Measurements from ENCODE around the gene GRID1.

The GRID1 gene

DNA sequence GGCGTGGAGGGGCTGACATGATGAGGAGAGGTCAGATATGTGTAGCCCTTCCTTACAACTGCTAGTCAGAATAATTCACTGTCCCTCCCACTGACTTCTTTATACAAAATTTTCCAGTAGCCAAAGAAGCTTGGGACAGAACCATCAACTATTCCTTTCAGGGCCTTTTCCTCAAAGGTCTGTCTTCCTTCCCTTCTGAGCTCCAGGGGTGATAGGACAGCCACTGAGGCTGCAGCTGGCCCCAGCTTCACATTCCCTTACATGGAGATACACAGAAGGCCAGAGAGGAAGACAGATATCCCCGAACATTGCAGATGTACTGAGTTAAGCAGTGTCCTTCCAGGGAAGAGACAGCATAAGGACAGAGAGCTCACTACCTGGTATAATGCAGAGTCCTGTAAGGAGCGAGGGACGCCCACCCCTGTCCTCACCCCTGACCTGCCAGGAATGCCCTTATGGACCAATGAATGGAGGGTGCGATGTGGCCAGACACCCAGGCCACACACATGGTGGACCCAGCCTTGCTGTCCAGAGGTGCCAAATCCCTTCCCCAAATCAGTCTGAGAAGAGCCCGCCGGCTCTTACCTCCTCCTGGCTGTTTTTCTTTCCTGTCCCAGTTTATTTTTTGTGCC, 754.7 kb downstream of the GRID1 start:
- no peak for DNase-seq (ENCODE audit: low spot score)
- in situ Hi-C loops (cut with MboI; ENCODE audit: low pct_unique_long_range_greater_than_20kb, low sequenced_read_pairs, unreplicated experiment), result no loop called here
- TF ChIP-seq, protein P1, sequence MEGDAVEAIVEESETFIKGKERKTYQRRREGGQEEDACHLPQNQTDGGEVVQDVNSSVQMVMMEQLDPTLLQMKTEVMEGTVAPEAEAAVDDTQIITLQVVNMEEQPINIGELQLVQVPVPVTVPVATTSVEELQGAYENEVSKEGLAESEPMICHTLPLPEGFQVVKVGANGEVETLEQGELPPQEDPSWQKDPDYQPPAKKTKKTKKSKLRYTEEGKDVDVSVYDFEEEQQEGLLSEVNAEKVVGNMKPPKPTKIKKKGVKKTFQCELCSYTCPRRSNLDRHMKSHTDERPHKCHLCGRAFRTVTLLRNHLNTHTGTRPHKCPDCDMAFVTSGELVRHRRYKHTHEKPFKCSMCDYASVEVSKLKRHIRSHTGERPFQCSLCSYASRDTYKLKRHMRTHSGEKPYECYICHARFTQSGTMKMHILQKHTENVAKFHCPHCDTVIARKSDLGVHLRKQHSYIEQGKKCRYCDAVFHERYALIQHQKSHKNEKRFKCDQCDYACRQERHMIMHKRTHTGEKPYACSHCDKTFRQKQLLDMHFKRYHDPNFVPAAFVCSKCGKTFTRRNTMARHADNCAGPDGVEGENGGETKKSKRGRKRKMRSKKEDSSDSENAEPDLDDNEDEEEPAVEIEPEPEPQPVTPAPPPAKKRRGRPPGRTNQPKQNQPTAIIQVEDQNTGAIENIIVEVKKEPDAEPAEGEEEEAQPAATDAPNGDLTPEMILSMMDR (IDR thresholded peaks at IDR 0.05; ENCODE audit: extremely low read depth, insufficient read depth, missing control alignments), result no peak

DNA sequence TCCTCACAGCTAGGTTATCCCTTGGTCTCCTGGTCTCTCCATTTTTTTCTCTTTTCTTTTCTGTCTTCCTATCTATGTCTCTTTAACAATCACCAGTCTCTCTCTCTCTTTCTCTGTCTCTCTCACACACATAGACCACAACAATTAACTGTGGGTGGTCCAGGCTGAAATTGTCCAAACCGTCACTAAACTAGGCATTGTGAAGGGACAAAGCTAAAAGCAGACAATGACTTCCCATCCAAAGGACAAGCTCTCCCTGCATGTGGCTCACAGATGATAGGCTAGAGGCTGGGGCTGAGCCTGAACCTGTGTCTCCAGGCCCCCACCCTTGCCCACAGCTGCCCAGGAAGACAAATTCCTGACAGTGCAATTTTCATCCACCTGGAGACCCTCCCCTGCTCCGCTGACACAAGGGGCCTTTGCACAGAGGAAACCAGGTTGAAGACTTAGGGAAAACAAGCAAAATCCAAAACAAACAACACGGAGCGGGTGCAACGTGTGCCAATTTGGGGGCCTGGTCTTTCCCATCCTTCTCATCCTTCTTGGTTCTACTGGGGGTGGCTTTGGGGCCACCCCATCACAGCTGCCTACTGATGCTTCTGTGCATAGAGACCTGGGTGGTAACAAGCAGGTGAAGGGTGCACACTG, 755.4 kb downstream of the GRID1 start:
- in situ Hi-C loops (cut with MboI; ENCODE audit: low pct_unique_long_range_greater_than_20kb, low sequenced_read_pairs, unreplicated experiment), result no loop called here
- TF ChIP-seq, protein P1 (IDR thresholded peaks at IDR 0.05; ENCODE audit: extremely low read depth, insufficient read depth, missing control alignments), result no peak
- no peak for DNase-seq (ENCODE audit: low spot score)

DNA sequence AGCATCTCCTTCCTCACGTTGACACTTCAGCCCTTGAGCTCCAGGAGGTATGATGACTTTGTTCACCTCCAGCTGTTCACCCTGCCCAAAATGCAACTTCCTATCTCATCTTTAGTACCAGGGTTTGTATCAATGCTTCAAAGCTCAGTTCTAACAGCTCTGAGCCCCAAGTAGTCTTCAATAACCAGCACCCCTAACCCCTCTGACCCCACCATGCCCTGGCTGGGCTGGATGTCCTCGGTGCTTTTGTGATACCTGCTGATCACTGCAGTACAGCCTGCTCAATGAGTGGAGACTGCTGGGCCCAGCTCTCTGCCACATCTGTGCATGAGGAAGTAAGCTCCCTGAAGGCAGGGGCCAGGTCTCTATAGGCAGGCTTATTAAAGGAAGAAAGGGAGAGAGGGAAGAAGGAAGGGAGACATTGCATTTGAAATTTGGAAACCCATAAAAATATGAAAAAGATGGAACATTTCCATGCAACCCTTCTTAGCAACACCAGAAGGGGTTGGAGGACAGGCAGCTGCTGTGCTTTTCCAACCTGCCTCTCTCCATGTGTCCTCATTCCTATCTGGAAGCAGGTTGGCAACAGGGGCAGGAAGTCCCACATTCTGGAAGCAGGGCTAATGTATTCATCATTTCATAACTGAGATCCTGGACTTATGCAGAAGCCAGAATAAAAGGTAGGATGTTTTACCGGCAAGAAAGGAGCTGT, 756.1 kb downstream of the GRID1 start:
- DNase-seq (ENCODE audit: low spot score), result no peak
- TF ChIP-seq, protein P1 (IDR thresholded peaks at IDR 0.05; ENCODE audit: extremely low read depth, insufficient read depth, missing control alignments), result no peak
- in situ Hi-C loops (cut with MboI; ENCODE audit: low pct_unique_long_range_greater_than_20kb, low sequenced_read_pairs, unreplicated experiment), result no loop called here

DNA sequence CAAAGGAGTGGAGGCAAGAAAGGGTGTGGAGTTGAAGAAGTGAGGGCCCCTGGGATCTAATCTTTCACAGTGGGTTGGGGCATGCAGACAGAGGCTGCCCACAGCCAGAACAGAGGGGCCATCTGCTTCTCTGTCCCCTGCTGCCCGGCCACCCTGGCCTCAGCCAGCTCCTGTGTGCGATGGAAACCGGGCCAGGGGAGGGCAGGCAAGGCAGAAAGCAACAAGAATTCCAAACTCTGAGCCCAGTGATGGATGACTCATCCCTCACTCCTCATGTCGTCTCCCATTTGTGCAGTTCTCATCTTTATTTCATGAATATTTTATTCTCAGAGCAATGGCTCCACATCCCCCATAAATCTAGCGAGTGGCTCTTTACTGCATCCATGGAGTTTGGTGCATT, 757.1 kb downstream of the GRID1 start:
- TF ChIP-seq, protein P1 (IDR thresholded peaks at IDR 0.05; ENCODE audit: extremely low read depth, insufficient read depth, missing control alignments), result no peak
- in situ Hi-C loops (cut with MboI; ENCODE audit: low pct_unique_long_range_greater_than_20kb, low sequenced_read_pairs, unreplicated experiment), result no loop called here
- no peak for DNase-seq (ENCODE audit: low spot score)

DNA sequence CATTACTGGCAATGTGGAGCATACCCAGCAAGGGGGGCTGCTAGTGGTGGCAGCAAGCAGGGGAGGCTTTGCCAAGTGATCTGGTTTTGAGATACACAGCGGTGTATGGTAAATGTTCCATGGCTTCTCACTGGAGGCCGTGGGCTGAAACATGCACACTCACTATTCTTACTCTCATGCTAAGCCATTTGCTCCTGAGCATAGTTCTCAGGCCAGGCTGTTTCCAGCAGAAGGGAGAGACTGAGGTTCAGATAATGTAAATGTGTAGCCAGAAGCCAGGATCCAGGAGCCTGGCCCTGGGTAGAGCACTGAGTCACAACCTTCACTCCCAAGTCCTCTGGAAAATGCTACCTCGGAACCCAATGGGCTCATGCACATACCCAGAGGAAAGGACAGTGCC, 757.9 kb downstream of the GRID1 start:
- DNase-seq (ENCODE audit: low spot score), result no peak
- in situ Hi-C loops (cut with MboI; ENCODE audit: low pct_unique_long_range_greater_than_20kb, low sequenced_read_pairs, unreplicated experiment), result no loop called here
- TF ChIP-seq, protein P1 (IDR thresholded peaks at IDR 0.05; ENCODE audit: extremely low read depth, insufficient read depth, missing control alignments), result no peak

DNA sequence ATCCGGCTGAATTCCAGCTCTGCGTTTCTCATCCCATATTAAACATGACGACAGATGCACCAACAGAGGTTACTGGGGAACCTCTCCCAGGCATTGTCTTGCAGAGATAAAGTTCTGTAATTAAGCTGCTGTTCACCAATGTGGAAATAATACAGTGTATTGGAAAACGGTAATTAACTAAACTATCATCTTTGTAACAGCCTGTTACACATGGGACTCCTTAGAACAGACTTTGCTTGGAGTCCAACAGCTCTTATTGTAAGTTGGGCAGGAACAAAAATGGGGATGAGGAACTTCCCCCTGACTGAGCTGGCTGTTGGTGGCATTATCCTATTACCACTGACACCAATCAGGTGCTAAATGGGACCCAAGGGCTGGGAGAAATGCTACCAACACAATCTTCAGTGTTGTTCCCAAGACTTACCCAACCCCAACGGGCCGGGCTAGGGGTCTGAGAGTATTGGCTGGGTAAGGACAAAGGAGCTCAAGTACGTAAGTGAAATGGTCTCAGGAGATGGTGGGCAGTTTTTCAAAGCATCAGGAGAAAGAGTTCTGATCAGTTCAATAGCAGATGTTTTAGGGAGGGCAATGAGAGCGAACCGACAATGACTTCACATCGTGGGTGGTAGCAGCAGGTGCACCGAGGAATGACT, 759.4 kb downstream of the GRID1 start:
- TF ChIP-seq, protein P1 (IDR thresholded peaks at IDR 0.05; ENCODE audit: extremely low read depth, insufficient read depth, missing control alignments), result no peak
- in situ Hi-C loops (cut with MboI; ENCODE audit: low pct_unique_long_range_greater_than_20kb, low sequenced_read_pairs, unreplicated experiment), result no loop called here
- DNase-seq (ENCODE audit: low spot score), result no peak
